Hindlimb muscle (tissue), 1 donor: ENCODE measurements around the gene ECHDC3. TPM values are rescaled to one million over a fixed set of nuclear protein-coding genes. Genes with fewer than 3 reads are reported as not detected.

Source experiments
- DNase-seq: peaks from one replicate; pipeline ENCODE4 v3.0.0-alpha.2; 2013
- polyA plus RNA-seq: library from polyadenylated mRNA; unstranded; fragments of 120-200 nt; gene quantifications from one replicate; pipeline ENCODE4 v1.2.1, GENCODE V29; 2013; ENCODE audit not compliant: insufficient read length

The ECHDC3 gene
- polyA plus RNA-seq, 1 donor, result 9.6 TPM

GRCh38 chr10:11787374-11787773 lies 45.2 kb downstream of the ECHDC3 start:
- DNase-seq, result no peak

GRCh38 chr10:11787846-11788245 lies 45.7 kb downstream of the ECHDC3 start:
- DNase-seq, result no peak

- no peak for DNase-seq
Measured at GRCh38 chr10:11789306-11789705, 47.1 kb downstream of the ECHDC3 start.

GRCh38 chr10:11789956-11790355 lies 47.8 kb downstream of the ECHDC3 start:
- no peak for DNase-seq

- no peak for DNase-seq
Measured at GRCh38 chr10:11793762-11794479, 51.7 kb downstream of the ECHDC3 start.

GRCh38 chr10:11794566-11794965 lies 52.4 kb downstream of the ECHDC3 start:
- DNase-seq, result no peak

- DNase-seq, result no peak
Measured at GRCh38 chr10:11795101-11795920, 53.1 kb downstream of the ECHDC3 start.

GRCh38 chr10:11796474-11796873 lies 54.3 kb downstream of the ECHDC3 start:
- no peak for DNase-seq

GRCh38 chr10:11797281-11797680 lies 55.1 kb downstream of the ECHDC3 start:
- DNase-seq, result no peak

- no peak for DNase-seq
Measured at GRCh38 chr10:11797847-11798633, 55.9 kb downstream of the ECHDC3 start.

- DNase-seq, result no peak
Measured at GRCh38 chr10:11798845-11799735, 56.9 kb downstream of the ECHDC3 start.

- no peak for DNase-seq
Measured at GRCh38 chr10:11799736-11800080, 57.5 kb downstream of the ECHDC3 start.

- DNase-seq, result no peak
Measured at GRCh38 chr10:11804336-11804735, 62.2 kb downstream of the ECHDC3 start.

- DNase-seq, result no peak
Measured at GRCh38 chr10:11805792-11806191, 63.6 kb downstream of the ECHDC3 start.

- DNase-seq, result no peak
Measured at GRCh38 chr10:11806706-11807105, 64.5 kb downstream of the ECHDC3 start.

GRCh38 chr10:11808808-11809207 lies 66.6 kb downstream of the ECHDC3 start:
- DNase-seq, result no peak

- no peak for DNase-seq
Measured at GRCh38 chr10:11810313-11810766, 68.2 kb downstream of the ECHDC3 start.

GRCh38 chr10:11810973-11811372 lies 68.8 kb downstream of the ECHDC3 start:
- DNase-seq, result no peak

GRCh38 chr10:11813177-11813576 lies 71.0 kb downstream of the ECHDC3 start:
- no peak for DNase-seq
